Stimulated activated CD4-positive, alpha-beta T cell treated with anti-CD3 and anti-CD28 coated beads, TNF-alpha, amount 100 ng/mL, for 48 hours (primary cell): ENCODE measurements around the gene ANAPC4.
"Not testable (repeated sequence)": the region's sequence is repeated elsewhere in the genome, so short reads cannot be mapped to it uniquely, and the experiment has no call there.

Source experiments
- DNase-seq, 3 donors: peaks; one replicate each; pipeline ENCODE4 v3.0.0-alpha.2; 2020; ENCODE audit warnings: low read depth in 3 of 3

Gene ANAPC4

GRCh38 chr4:25376754-25377571 lies at the start of gene ANAPC4:
TSS of gene ANAPC4 (plus strand) at chr4:25377263. CDS start at chr4:25377428, 165 bp downstream.
- peak; percentile 94 to 100 (median 96) for DNase-seq

GRCh38 chr4:25328463-25328862 lies 48.6 kb upstream of the ANAPC4 start:
- not testable (repeated sequence) for DNase-seq

- DNase-seq: no peak
Observed at GRCh38 chr4:25330335-25330734, 46.7 kb upstream of the ANAPC4 start.

- DNase-seq: no peak
Observed at GRCh38 chr4:25330905-25331808, 45.9 kb upstream of the ANAPC4 start.

- no peak for DNase-seq
Observed at GRCh38 chr4:25343671-25344070, 33.4 kb upstream of the ANAPC4 start.

GRCh38 chr4:25345744-25346143 lies 31.3 kb upstream of the ANAPC4 start:
- no peak for DNase-seq

- no peak for DNase-seq
Observed at GRCh38 chr4:25346913-25347312, 30.1 kb upstream of the ANAPC4 start.

- DNase-seq: no peak
Observed at GRCh38 chr4:25347473-25347872, 29.6 kb upstream of the ANAPC4 start.

- no peak for DNase-seq
Observed at GRCh38 chr4:25347971-25348370, 29.1 kb upstream of the ANAPC4 start.

GRCh38 chr4:25350561-25350960 lies 26.5 kb upstream of the ANAPC4 start:
- no peak for DNase-seq

- DNase-seq: no peak
Observed at GRCh38 chr4:25351777-25352416, 25.2 kb upstream of the ANAPC4 start.

GRCh38 chr4:25356068-25356467 lies 21.0 kb upstream of the ANAPC4 start:
- DNase-seq: no peak

GRCh38 chr4:25358515-25359275 lies 18.4 kb upstream of the ANAPC4 start:
- no peak for DNase-seq

- no peak for DNase-seq
Observed at GRCh38 chr4:25361253-25361652, 15.8 kb upstream of the ANAPC4 start.

- no peak for DNase-seq
Observed at GRCh38 chr4:25367004-25367621, 9.9 kb upstream of the ANAPC4 start.

GRCh38 chr4:25367877-25368276 lies 9.2 kb upstream of the ANAPC4 start:
- DNase-seq: no peak

GRCh38 chr4:25368315-25368714 lies 8.7 kb upstream of the ANAPC4 start:
- no peak for DNase-seq

GRCh38 chr4:25370242-25370641 lies 6.8 kb upstream of the ANAPC4 start:
- DNase-seq: no peak

GRCh38 chr4:25372549-25372948 lies 4.5 kb upstream of the ANAPC4 start:
- not testable (repeated sequence) for DNase-seq

GRCh38 chr4:25377572-25378436 lies 741 bp downstream of the ANAPC4 start:
- no peak for DNase-seq
